ENCODE measurements around the gene TMEM212. TPM values are rescaled to one million over a fixed set of nuclear protein-coding genes. Genes with fewer than 3 reads are reported as not detected.

TMEM212 gene
- total and polyA plus RNA-seq, 2 of the 13 experiments (the other 11 are each of a cell fraction or from before 2014, with no cell fraction given) = not detected

- TF ChIP-seq ZNF710 (CRISPR knock-in tag; IDR thresholded peaks at IDR 0.05; ENCODE audit: borderline replicate concordance) (peak; percentile 90; the same call in 1 of the 2 replicates), ZSCAN5A (CRISPR knock-in tag; IDR thresholded peaks at IDR 0.05; ENCODE audit: borderline replicate concordance) (no peak), MIER3 (CRISPR knock-in tag; IDR thresholded peaks at IDR 0.05; ENCODE audit: borderline replicate concordance) (0 out of 2 replicates have a peak, but pooled peaks have one; percentile 37), NFKBIZ (CRISPR knock-in tag; IDR thresholded peaks at IDR 0.05) (no peak), SIX1 (CRISPR knock-in tag; IDR thresholded peaks at IDR 0.05; ENCODE audit: borderline replicate concordance) (peak; percentile 58; the same call in 1 of the 2 replicates), TARDBP (CRISPR knock-in tag; IDR thresholded peaks at IDR 0.05) (peak; percentile 45; the same call in 1 of the 2 replicates), THAP9 (CRISPR knock-in tag; IDR thresholded peaks at IDR 0.05; ENCODE audit: borderline replicate concordance) (no peak), ZNF317 (CRISPR knock-in tag; IDR thresholded peaks at IDR 0.05) (peak; percentile 77), HNF4A (CRISPR knock-in tag; IDR thresholded peaks at IDR 0.05) (0 out of 2 replicates have a peak, but pooled peaks have one; percentile 12), NFIC (IDR thresholded peaks at IDR 0.05; ENCODE audit: low read length) (0 out of 2 replicates have a peak, but pooled peaks have one; percentile 74), ZNF382 (CRISPR knock-in tag; IDR thresholded peaks at IDR 0.05; ENCODE audit: borderline replicate concordance) (no peak), NCOR1 (IDR thresholded peaks at IDR 0.05; ENCODE audit: borderline replicate concordance, low read length) (peak; percentile 44; the same call in 1 of the 2 replicates), FOXJ3 (CRISPR knock-in tag; IDR thresholded peaks at IDR 0.05; ENCODE audit: borderline replicate concordance) (peak; percentile 24; the same call in 1 of the 2 replicates), RCOR2 (CRISPR knock-in tag; IDR thresholded peaks at IDR 0.05) (peak; percentile 24; the same call in 1 of the 2 replicates), PAXIP1 (CRISPR knock-in tag; conservative IDR thresholded peaks at IDR 0.05) (peak; percentile 55), EP300 (IDR thresholded peaks at IDR 0.05; ENCODE audit: low read depth in 2 of 2, low read length in 2 of 2) (peak in 1 of 2 experiments; percentile 94; a peak in 2 of 4 replicates), EP300 (CRISPR knock-in tag; IDR thresholded peaks at IDR 0.05; ENCODE audit: borderline replicate concordance) (peak; percentile 77)
Observed at GRCh38 chr3:171842864-171843518, at the start of gene TMEM212 (continued).

All from HepG2 (cell line).